Stimulated activated CD8-positive, alpha-beta memory T cell treated with anti-CD3 and anti-CD28 coated beads, Interleukin-2, amount 100 ng/mL, for 1 hour (primary cell): ENCODE data around the gene TPSD1.
"Not testable (repeated sequence)": the region's sequence is repeated elsewhere in the genome, so short reads cannot be mapped to it uniquely, and the experiment has no call there.

Experiments
- DNase-seq, 2 donors: peaks; one replicate each; pipeline ENCODE4 v3.0.0-alpha.2; 2020; ENCODE audit warnings: low read depth in 2 of 2

TPSD1 gene

GRCh38 chr16:1281517-1281916 is 25.6 kb downstream of the TPSD1 start:
- DNase-seq: no peak

DNA sequence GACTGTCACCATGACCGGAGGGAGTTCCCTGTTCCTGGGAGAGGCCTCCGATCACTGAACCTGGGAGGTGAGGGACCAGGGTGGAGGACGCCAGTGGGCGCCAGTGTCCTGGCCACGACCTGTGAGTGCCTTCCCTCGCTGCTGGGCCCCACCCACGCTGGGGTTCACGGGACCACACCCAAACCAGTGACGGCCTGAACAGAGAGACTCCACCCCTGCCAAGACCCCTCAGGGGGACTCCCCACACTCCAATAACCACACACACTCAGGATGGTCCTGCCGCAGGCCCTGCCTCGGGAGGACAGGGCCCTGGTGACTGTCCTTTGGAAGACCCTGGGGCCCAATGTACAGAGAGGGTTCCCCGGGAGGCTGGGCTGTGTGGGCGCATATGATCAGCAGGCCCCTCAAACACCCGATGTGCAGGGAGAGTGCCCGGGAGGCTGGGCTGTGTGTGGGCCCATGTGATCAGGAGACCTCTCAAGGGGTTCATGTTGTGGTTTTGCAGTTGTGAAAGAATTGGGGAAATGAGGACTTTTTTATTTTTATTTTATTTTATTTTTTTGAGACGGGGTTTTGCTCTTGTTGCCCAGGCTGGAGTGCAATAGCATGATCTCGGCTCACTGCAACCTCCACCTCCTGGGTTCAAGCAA is 26.6 kb downstream of the TPSD1 start:
- no peak for DNase-seq

GRCh38 chr16:1283296-1283695 is 27.4 kb downstream of the TPSD1 start:
- DNase-seq: no peak

- DNase-seq: no peak
Measured at GRCh38 chr16:1283996-1284616, 28.2 kb downstream of the TPSD1 start.

- no peak for DNase-seq
Measured at GRCh38 chr16:1285669-1286512, 30.0 kb downstream of the TPSD1 start.

DNA sequence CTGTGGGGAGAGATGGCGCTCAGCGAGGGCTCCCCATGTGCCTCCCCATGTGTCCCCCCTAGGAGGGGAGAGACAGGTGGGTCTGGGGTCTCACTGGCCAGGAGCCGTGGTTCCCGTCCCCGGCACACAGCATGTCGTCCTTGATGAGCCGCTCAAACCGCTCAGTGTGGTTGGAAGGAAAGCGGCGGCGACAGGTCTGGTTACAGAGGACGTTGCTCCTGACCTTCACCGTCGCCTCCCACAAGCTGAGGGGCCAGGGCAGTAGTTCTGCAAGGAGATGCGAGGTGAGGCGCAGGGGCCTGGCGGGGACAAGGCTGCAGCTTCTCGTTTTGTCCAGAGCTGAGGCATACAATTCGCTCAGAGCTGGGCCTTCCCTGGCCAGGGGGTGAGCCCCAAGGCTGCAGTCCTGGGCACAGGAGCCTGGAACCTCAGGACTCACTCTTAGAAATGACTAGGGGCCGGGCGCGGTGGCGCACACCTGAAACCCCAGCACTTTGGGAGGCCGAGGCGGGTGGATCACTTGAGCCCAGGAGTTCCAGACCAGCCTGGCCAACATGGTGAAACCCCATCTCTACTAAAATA is 30.7 kb downstream of the TPSD1 start:
- no peak for DNase-seq

DNA sequence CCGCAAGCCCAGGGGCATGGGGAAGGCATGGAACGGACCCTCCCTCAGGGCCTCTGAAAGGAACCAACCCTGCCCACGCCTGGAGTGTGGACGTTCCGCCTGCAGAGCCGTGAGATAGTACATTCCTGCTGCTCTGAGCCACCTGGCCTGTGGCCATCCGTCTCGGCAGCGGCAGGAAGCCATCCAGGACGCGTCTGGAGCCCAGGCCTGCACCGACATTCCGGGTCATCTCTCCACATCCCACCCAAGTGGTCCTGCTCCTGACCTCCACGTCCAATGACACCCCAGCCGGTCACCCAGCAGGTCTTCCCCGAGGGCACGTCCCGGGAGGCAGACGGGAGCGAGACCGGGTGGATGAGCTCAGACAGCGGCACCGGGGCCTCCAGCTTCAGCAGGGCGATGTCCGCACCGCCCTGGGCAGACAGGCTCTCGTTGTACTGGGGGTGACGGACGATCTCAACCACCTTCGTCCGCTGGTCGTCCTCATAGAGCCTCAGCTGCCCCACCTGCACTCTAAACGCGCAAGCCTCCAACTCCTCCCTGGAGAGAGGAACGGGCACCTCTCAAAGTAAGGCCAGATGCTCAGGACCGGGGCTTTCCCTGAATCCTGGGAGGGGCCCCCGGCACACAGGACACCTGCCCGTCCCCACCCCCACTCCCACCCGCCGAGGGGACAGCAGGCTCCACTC is 32.3 kb downstream of the TPSD1 start:
- DNase-seq: no peak

DNA sequence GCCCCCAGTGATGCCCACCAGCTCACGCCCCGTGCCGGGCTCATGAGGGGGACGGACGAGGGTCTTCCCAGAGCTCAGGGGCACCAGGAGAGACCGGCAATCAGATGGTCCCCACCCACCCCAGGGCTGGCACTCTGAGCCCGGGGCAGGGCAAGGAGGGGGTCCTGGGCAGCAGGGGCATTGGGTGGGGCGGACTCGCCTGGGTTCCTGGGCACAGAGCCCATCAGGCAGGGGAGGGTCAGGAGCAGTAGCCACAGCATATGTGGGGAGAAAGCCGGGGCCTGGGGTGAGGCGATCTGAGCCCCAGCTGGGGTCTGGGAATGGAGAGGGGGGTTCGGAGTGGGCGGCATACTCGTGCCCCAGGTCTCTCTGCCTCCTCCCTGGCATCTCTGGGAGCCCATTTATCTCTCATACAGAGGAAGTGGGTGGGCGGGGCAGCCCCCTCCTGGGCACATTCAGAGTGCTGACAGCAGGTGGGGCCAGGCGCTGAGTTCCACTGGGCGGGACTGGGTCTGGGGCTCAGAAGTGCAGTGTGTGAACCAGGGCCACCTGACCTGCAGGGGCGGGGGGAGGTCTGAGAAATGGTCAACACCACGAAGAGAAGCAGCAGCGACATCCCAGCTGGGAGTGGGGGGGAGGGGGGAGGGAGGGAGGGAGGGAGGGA is 33.1 kb downstream of the TPSD1 start:
- DNase-seq: no peak

DNA sequence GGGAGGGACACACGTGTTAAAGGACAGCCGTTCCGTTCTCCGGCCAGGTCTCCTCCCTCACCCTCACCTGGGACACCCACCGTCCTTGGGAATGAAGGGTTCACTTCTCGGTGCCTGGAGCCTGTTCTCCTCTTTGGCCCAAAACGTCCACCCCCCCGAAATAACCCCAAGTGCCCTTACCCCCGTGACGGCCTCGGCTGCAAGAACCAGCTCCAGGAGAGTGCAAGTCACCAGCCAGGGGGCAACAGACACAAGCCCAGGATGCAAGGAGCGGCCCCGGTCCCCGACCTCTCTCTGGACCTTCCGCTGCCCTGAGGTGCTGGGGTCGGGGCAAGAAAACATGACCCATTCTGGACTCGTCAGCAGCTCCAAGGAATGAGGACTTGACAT is 33.6 kb downstream of the TPSD1 start:
- no peak for DNase-seq

GRCh38 chr16:1290063-1290501 is 34.2 kb downstream of the TPSD1 start:
- no peak for DNase-seq

DNA sequence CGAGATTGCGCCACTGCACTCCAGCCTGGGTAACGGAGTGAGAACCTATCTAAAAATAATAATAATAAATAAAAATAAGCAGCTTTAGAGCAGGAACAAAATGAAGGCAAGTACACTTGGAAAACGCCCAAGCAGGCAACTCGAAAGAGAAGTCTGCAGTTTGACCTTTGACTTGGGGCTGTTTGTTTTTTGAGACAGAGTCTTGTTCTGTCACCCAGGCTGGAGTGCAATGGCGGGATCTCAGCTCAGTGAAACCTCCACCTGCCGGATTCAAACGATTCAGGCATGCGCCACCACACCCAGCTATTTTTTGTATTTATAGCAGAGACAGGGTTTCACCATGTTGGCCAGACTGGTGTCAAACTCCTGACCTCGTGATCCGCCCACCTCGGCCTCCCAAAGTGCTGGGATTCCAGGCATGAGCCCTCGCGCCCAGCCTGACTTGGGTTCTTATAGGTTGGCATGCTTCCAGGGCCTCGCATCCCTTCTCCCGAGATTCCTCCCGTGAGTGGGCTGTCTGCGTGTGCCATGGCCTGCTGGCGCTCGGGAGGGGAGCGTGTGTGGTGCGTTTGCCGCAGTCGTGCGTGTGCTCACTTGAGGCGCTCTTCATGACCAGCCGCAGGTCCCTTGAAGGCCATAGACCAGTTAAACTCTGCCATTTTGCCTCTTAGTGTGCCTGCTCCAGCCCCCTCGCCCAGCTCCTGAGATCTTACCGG is 35.1 kb downstream of the TPSD1 start:
- DNase-seq: no peak

DNA sequence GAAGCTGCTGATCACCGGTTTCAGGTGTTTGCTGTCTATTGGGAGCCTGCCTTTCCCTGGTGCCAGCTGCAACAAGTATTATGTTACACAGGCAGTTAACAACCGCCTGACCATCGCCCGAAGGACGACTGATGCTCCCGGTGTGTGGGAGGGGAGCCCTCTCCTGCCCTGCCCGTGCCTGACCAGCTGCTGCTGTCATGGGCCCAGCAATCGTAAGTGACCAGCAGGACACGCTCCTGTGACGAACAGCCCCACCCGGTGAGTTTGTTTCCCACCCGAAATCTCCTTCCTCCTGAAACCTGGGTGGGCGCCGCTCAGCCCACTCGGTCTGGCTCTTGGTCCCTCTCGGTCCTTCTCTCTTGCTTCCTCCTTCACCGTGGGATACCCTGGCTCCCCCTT is 35.7 kb downstream of the TPSD1 start:
- DNase-seq: no peak

DNA sequence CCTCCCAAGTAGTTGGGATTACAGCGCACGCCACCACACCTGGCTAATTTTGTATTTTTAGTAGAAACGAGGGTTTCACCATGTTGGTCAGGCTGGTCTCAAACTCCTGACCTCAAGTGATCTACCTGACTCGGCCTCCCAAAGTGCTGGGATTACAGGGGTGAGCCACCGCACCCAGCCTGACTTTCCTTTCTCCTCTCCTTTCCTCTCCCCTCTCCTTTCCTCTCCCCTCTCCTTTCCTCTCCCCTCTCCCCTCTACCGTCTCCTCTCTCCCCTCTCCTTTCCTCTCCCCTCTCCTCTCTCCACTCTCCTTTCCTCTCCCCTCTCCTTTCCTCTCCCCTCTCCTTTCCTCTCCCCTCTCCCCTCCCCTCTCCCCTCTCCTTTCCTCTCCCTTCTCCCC is 36.3 kb downstream of the TPSD1 start:
- not testable (repeated sequence) for DNase-seq

DNA sequence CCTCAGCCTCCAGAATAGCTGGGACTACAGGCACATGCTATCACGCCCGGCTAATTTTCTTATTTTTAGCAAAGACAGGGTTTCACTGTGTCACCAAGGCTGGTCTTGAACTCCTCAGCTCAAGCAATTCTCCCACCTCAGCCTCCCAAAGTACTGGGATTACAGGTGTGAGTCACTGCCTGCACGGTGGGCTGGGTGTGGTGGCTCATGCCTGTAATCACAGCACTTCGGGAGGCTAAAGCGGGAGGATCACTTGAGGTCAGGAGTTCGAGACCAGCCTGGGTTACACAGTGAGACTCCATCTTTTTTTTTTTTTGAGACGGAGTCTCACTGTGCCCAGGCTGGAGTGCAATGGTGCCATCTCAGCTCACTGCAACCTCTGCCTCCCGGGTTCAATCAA is 36.9 kb downstream of the TPSD1 start:
- not testable (repeated sequence) for DNase-seq

GRCh38 chr16:1293921-1294656 is 38.2 kb downstream of the TPSD1 start:
- no peak for DNase-seq

GRCh38 chr16:1295465-1295864 is 39.6 kb downstream of the TPSD1 start:
- DNase-seq: no peak

DNA sequence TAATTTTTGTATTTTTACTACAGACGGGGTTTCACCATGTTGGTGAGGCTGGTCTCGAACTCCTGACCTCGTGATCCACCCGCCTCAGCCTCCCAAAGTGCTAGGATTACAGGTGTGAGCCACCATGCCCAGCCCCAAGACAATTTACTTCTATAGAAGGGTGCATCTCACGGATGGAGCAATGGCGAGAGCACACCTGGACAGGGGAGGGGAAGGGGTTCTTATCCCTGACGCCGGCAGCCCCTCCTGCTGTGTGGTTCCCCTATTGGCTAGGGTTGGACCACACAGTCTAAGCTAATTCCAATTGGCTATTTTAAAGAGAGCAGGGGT is 40.8 kb downstream of the TPSD1 start:
- not testable (repeated sequence) for DNase-seq

GRCh38 chr16:1297018-1297696 is 41.3 kb downstream of the TPSD1 start:
- no peak for DNase-seq

- DNase-seq: no peak
Measured at GRCh38 chr16:1298406-1298805, 42.5 kb downstream of the TPSD1 start.
